A673 (cell line): Measurements from ENCODE around the gene NKX2-3. TPM values are rescaled to one million over a fixed set of nuclear protein-coding genes. Genes with fewer than 3 reads are reported as not detected.
A peak's percentile ranks its signal among the peaks of the same experiment; 100 is the strongest.

ENCODE experiments used
- BruUV-seq: library from RNA; stranded (reverse); fragments of 400-500 nt; replicated peaks from 2 replicates; lab custom pipeline; 2021; lab: Mats Ljungman, UMichigan
- CTCF ChIA-PET: fragments of 300-600 bp; sonication (Branson Sonifier 250); formaldehyde crosslinking; loops from one replicate; lab custom pipeline; 2022; ENCODE audit warnings: antibody characterized with exemption; lab: Charles Lee
- POLR2A ChIA-PET: fragments of 300-600 bp; sonication (Branson Sonifier 250); formaldehyde crosslinking; loops from one replicate; lab custom pipeline; 2022; ENCODE audit warnings: antibody characterized with exemption; ENCODE audit not compliant: low non-redundant PET; lab: Charles Lee
- DNase-seq: peaks from one replicate; pipeline ENCODE4 v3.0.0-alpha.2; 2015; ENCODE audit warnings: low spot score
- H3K27ac ChIP-seq: fragments of 200-600 bp; sonication (generic); 2 replicates; pipeline ENCODE4 v1.5.1; 2016; ENCODE audit warnings: mixed run types, low read depth, mild to moderate bottlenecking, mixed read lengths, antibody characterized with exemption, low read length; ENCODE audit not compliant: poor library complexity, severe bottlenecking
- H3K27me3 ChIP-seq: fragments of 200-600 bp; sonication (generic); replicated peaks from 2 replicates; pipeline ENCODE4 v1.6.1; 2017; ENCODE audit warnings: mixed run types, low read depth, mild to moderate bottlenecking, mixed read lengths, antibody characterized with exemption, low read length; ENCODE audit not compliant: insufficient read depth, poor library complexity
- H3K36me3 ChIP-seq: fragments of 200-600 bp; sonication (generic); 2 replicates; pipeline ENCODE4 v1.6.1; 2016; ENCODE audit warnings: mixed run types, mild to moderate bottlenecking, mixed read lengths, antibody characterized with exemption, low read length; ENCODE audit not compliant: insufficient read depth, poor library complexity, severe bottlenecking
- H3K4me1 ChIP-seq: fragments of 200-600 bp; sonication (generic); 2 replicates; pipeline ENCODE4 v1.6.1; 2017; ENCODE audit warnings: mixed run types, mild to moderate bottlenecking, mixed read lengths, antibody characterized with exemption, low read length; ENCODE audit not compliant: insufficient read depth, poor library complexity, severe bottlenecking
- H3K4me3 ChIP-seq: fragments of 200-600 bp; sonication (generic); 2 replicates; pipeline ENCODE4 v1.5.1; 2016; ENCODE audit warnings: low read depth, mixed run types, mild to moderate bottlenecking, mixed read lengths, low read length; ENCODE audit not compliant: poor library complexity, severe bottlenecking
- H3K9me3 ChIP-seq: fragments of 200-600 bp; sonication (generic); 2 replicates; pipeline ENCODE4 v1.6.1; 2016; ENCODE audit warnings: mixed run types, low read depth, mild to moderate bottlenecking, mixed read lengths, antibody characterized with exemption, low read length; ENCODE audit not compliant: poor library complexity, severe bottlenecking
- CTCF ChIP-seq: fragments of 300-800, 200-600 bp; sonication (generic); conservative IDR thresholded peaks from 2 replicates; pipeline ENCODE4 v1.5.1; 2017; ENCODE audit warnings: low read depth, mild to moderate bottlenecking, antibody characterized with exemption, low read length, moderate library complexity, mixed read lengths
- EZH2 ChIP-seq: fragments of 200-600 bp; sonication (generic); IDR thresholded peaks from 2 replicates; pipeline ENCODE4 v1.6.1; 2017; ENCODE audit warnings: borderline replicate concordance, low read depth, mild to moderate bottlenecking, mixed read lengths, antibody characterized with exemption, low read length; ENCODE audit not compliant: poor library complexity, severe bottlenecking
- intact Hi-C: fragments of 100-400 bp; cut with micrococcal nuclease; formaldehyde crosslinking; loops from one replicate; pipeline ENCODE4 v1.10.0; 2022; ENCODE audit not compliant: unreplicated experiment
- total RNA-seq: library from RNA; stranded (reverse); gene quantifications from 2 replicates; pipeline ENCODE4 v1.2.3, GENCODE V29; 2021

The NKX2-3 gene
- total RNA-seq, 1 experiment from 2014 or later, result not detected

GRCh38 chr10:99522470-99523250, 10.1 kb upstream of the NKX2-3 start:
- no peak for DNase-seq
- BruUV-seq, result no TSS peak
- no peak overlapping the region for H3K27ac ChIP-seq
- H3K27me3 ChIP-seq, result peaks cover 86% of the 10 kb centered on the region
- TF ChIP-seq CTCF (no peak), EZH2 (peak; percentile 84)
- H3K9me3 ChIP-seq, result no peaks in the 10 kb centered on the region
- ChIA-PET POLR2A (no interaction called here), CTCF (no interaction called here)
- intact Hi-C loops, result no loop called here
- H3K36me3 ChIP-seq, result no peaks in the 10 kb centered on the region
- no peaks in the 10 kb centered on the region for H3K4me1 ChIP-seq
- peak overlapping the region; percentile 27 for H3K4me3 ChIP-seq

- ChIA-PET CTCF (no interaction called here), POLR2A (no interaction called here)
- H3K9me3 ChIP-seq, result no peaks in the 10 kb centered on the region
- no TSS peak for BruUV-seq
- H3K27me3 ChIP-seq, result peaks cover 90% of the 10 kb centered on the region
- no peak for DNase-seq
- intact Hi-C loops, result no loop called here
- no peak overlapping the region for H3K27ac ChIP-seq
- no peaks in the 10 kb centered on the region for H3K36me3 ChIP-seq
- no peaks in the 10 kb centered on the region for H3K4me1 ChIP-seq
- TF ChIP-seq CTCF (no peak), EZH2 (no peak)
- peak overlapping the region; percentile 27 for H3K4me3 ChIP-seq
Measured at GRCh38 chr10:99523251-99523773, 9.4 kb upstream of the NKX2-3 start.

- ChIA-PET POLR2A (no interaction called here), CTCF (no interaction called here)
- Histone ChIP-seq H3K4me1 (no peaks in the 10 kb centered on the region), H3K36me3 (no peaks in the 10 kb centered on the region), H3K27ac (no peak overlapping the region), H3K9me3 (no peaks in the 10 kb centered on the region), H3K4me3 (no peak overlapping the region), H3K27me3 (peaks cover 97% of the 10 kb centered on the region)
- intact Hi-C loops, result no loop called here
- no TSS peak for BruUV-seq
- no peak for DNase-seq
- TF ChIP-seq CTCF, result no peak
Measured at GRCh38 chr10:99524050-99524666, 8.6 kb upstream of the NKX2-3 start.
